Umbilical cord (tissue), 2 donors: ENCODE measurements around the gene FBLN2. TPM values are rescaled to one million over a fixed set of nuclear protein-coding genes. Genes with fewer than 3 reads are reported as not detected.

Experiments
- DNase-seq: peaks from one replicate; pipeline ENCODE4 v3.0.0-alpha.2; 2015; ENCODE audit warnings: low spot score
- total RNA-seq: library from RNA; depleted of rRNA; stranded (reverse); fragments of >200 nt; gene quantifications from one replicate; pipeline ENCODE4 v1.2.3, GENCODE V29; 2014; ENCODE audit warnings: low replicate concordance; ENCODE audit not compliant: insufficient read depth

The FBLN2 gene
- total RNA-seq, 1 donor from 2014 or later = 309 TPM

GRCh38 chr3:13642597-13642996 is 93.7 kb downstream of the FBLN2 start:
- no peak for DNase-seq

- no peak for DNase-seq
These were observed 95.6 kb downstream of the FBLN2 start for GRCh38 chr3:13644341-13645117.

- peak; percentile 66 for DNase-seq
These were observed 97.1 kb downstream of the FBLN2 start for GRCh38 chr3:13645801-13646637.

GRCh38 chr3:13647298-13648059 is 98.6 kb downstream of the FBLN2 start:
- DNase-seq = peak; percentile 66

- peak; percentile 81 for DNase-seq
These were observed 99.4 kb downstream of the FBLN2 start for GRCh38 chr3:13648060-13649001.

- DNase-seq = peak; percentile 68
These were observed 101.5 kb downstream of the FBLN2 start for GRCh38 chr3:13650210-13651056.

- DNase-seq = no peak
These were observed 102.1 kb downstream of the FBLN2 start for GRCh38 chr3:13651057-13651400.

GRCh38 chr3:13651775-13652428 is 103.0 kb downstream of the FBLN2 start:
- DNase-seq = no peak

GRCh38 chr3:13652728-13653127 is 103.8 kb downstream of the FBLN2 start:
- DNase-seq = no peak

- no peak for DNase-seq
These were observed 104.8 kb downstream of the FBLN2 start for GRCh38 chr3:13653631-13654279.

GRCh38 chr3:13654330-13655060 is 105.6 kb downstream of the FBLN2 start:
- no peak for DNase-seq

GRCh38 chr3:13655061-13655913 is 106.4 kb downstream of the FBLN2 start:
- DNase-seq = peak; percentile 50

- DNase-seq = no peak
These were observed 107.8 kb downstream of the FBLN2 start for GRCh38 chr3:13656584-13657301.

GRCh38 chr3:13657660-13658435 is 108.9 kb downstream of the FBLN2 start:
- peak; percentile 63 for DNase-seq

GRCh38 chr3:13658681-13659080 is 109.8 kb downstream of the FBLN2 start:
- no peak for DNase-seq
